ENCODE measurements around the gene TSEN2. TPM values are rescaled to one million over a fixed set of nuclear protein-coding genes. Genes with fewer than 3 reads are reported as not detected.

The TSEN2 gene
- total and polyA plus RNA-seq, 2 of the 4 experiments (the other 2 are of a cell fraction), result 9.5 to 14.2 TPM

- Histone ChIP-seq H2BK15ac (ENCODE audit: low read depth, low read length) (no peak overlapping the region), H2AFZ (replicated peaks; ENCODE audit: low read length, poor library complexity) (no peak overlapping the region), H3K56ac (ENCODE audit: extremely low read depth, insufficient read depth, low read length) (no peak overlapping the region), H4K20me1 (ENCODE audit: insufficient read depth, low read length) (no peaks in the 10 kb centered on the region), H2AK9ac (replicated peaks; ENCODE audit: low read depth, low read length, poor library complexity) (no peak overlapping the region), H3K18ac (ENCODE audit: low read depth, low read length) (no peak overlapping the region), H3K4me1 (ENCODE audit: control insufficient read depth, insufficient read depth, low read length) (no peaks in the 10 kb centered on the region), H3K4ac (ENCODE audit: low read depth, low read length) (no peak overlapping the region), H2BK120ac (ENCODE audit: low read depth, low read length) (no peak overlapping the region), H2AK5ac (ENCODE audit: low read depth, low read length) (no peak overlapping the region), H3K4me2 (ENCODE audit: low read depth, low read length) (no peak overlapping the region), H2BK5ac (ENCODE audit: low read depth, low read length, poor library complexity, severe bottlenecking) (no peak overlapping the region), H4K5ac (ENCODE audit: low read depth, low read length) (no peak overlapping the region), H4K8ac (ENCODE audit: low read depth in 2 of 2, low read length in 2 of 2) (no peak overlapping the region), H3K27me3 (ENCODE audit: control insufficient read depth, insufficient read depth, low read length) (no peaks in the 10 kb centered on the region), H3K9ac (ENCODE audit: low read depth, low read length) (no peak overlapping the region), H2BK20ac (ENCODE audit: low read depth, low read length) (no peak overlapping the region), H3K14ac (replicated peaks; ENCODE audit: low read depth, low read length) (no peak overlapping the region), H3K23ac (ENCODE audit: low read depth, low read length) (no peak overlapping the region), H3K4me3 (ENCODE audit: insufficient read depth, low read depth, low read length) (no peak overlapping the region), H3K27ac (ENCODE audit: insufficient read depth, low read length) (no peak overlapping the region), H3K79me1 (ENCODE audit: low read depth in 1 of 2, low read length in 2 of 2) (no peaks in the 10 kb centered on the region), H3K9me3 (ENCODE audit: control insufficient read depth, insufficient read depth, low read length) (no peaks in the 10 kb centered on the region), H4K91ac (ENCODE audit: insufficient read depth, low read depth, low read length) (no peak overlapping the region), H3K36me3 (ENCODE audit: control insufficient read depth, insufficient read depth, low read length) (peaks cover 8% of the 10 kb centered on the region; the same call in 1 of the 2 replicates), H3K9me1 (ENCODE audit: insufficient read depth, low read length) (0 out of 2 replicates have a peak, but pooled peaks cover 3% of the 10 kb centered on the region)
- ChIA-PET POLR2A (ENCODE audit: unreplicated experiment) (no interaction called here), CTCF (no interaction called here)
- BruUV-seq (replicated peaks), result no TSS peak
- 70% methylated on average over 2 of the region's 5 CpGs; no CpG with 5 or more reads in 1 of the 2 experiments for WGBS, 2 experiments (ENCODE audit: extremely low coverage in 2 of 2, insufficient read length in 1 of 2)
- TF ChIP-seq CEBPB (IDR thresholded peaks at IDR 0.05; ENCODE audit: low read depth, low read length), result no peak
- no peak for TF ChIP-seq MAZ (IDR thresholded peaks at IDR 0.05; ENCODE audit: borderline replicate concordance, low read depth, low read length)
- no peak for TF ChIP-seq FOS (IDR thresholded peaks at IDR 0.05; ENCODE audit: low read depth, low read length)
- TF ChIP-seq POLR2A (IDR thresholded peaks at IDR 0.05; ENCODE audit: low read depth, low read length), result no peak
- no peak for TF ChIP-seq MAFK (IDR thresholded peaks at IDR 0.05; ENCODE audit: low read depth, low read length)
- TF ChIP-seq CTCF (conservative IDR thresholded peaks at IDR 0.05; ENCODE audit: low read depth, low read length), result no peak
- no peak for TF ChIP-seq SMC3 (IDR thresholded peaks at IDR 0.05; ENCODE audit: low read depth, low read length)
- no peak for TF ChIP-seq CHD1 (IDR thresholded peaks at IDR 0.05; ENCODE audit: low read depth, low read length)
- no peak for TF ChIP-seq BHLHE40 (IDR thresholded peaks at IDR 0.05; ENCODE audit: low read depth, low read length)
- no peak for TF ChIP-seq RFX5 (IDR thresholded peaks at IDR 0.05; ENCODE audit: low read depth, low read length)
- intact Hi-C loops (cut with micrococcal nuclease) (no loop called here), dilution Hi-C loops (cut with HindIII; ENCODE audit: low sequenced_read_pairs, unreplicated experiment) (no loop called here), in situ Hi-C loops (cut with MboI; ENCODE audit: low sequenced_read_pairs) (no loop called here)
- ATAC-seq (ENCODE audit: low read depth) (no peak), DNase-seq (no peak)
These were observed 47.9 kb downstream of the TSEN2 start for GRCh38 chr3:12532182-12532581.

Measured in IMR-90 (cell line).